ENCODE results near the gene ATP2A3. TPM values are rescaled to one million over a fixed set of nuclear protein-coding genes. Genes with fewer than 3 reads are reported as not detected.

ATP2A3 gene
- total and polyA plus RNA-seq, 2 experiments from 2014 or later, result 4.2 to 6.9 TPM

DNA sequence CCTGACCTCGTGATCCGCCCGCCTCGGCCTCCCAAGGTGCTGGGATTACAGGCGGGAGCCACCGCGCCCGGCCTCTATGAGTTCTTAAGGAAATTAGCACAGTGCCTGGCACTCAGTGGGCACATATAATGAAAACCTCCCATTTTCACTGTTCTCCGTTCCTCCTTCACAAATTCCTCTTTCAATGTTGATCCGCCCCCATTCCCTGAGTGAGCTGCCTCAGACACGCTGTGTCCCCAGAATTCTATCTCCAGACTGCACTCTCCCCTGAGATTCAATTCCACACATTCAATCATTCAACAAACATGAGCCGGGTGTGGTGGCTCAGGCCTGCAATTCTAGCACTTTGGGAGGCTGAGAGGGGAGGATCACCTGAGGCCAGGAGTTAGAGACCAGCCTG, 55.0 kb downstream of the ATP2A3 start:
- TF ChIP-seq, protein P1, sequence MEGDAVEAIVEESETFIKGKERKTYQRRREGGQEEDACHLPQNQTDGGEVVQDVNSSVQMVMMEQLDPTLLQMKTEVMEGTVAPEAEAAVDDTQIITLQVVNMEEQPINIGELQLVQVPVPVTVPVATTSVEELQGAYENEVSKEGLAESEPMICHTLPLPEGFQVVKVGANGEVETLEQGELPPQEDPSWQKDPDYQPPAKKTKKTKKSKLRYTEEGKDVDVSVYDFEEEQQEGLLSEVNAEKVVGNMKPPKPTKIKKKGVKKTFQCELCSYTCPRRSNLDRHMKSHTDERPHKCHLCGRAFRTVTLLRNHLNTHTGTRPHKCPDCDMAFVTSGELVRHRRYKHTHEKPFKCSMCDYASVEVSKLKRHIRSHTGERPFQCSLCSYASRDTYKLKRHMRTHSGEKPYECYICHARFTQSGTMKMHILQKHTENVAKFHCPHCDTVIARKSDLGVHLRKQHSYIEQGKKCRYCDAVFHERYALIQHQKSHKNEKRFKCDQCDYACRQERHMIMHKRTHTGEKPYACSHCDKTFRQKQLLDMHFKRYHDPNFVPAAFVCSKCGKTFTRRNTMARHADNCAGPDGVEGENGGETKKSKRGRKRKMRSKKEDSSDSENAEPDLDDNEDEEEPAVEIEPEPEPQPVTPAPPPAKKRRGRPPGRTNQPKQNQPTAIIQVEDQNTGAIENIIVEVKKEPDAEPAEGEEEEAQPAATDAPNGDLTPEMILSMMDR (IDR thresholded peaks at IDR 0.05; ENCODE audit: low read depth, low read length), result no peak
- no peaks in the 10 kb centered on the region for H3K27me3 ChIP-seq
- H3K4me3 ChIP-seq, result no peak overlapping the region
- H3K27ac ChIP-seq, result no peak overlapping the region
- H3K9me3 ChIP-seq (ENCODE audit: low read depth), result no peaks in the 10 kb centered on the region
- H3K4me1 ChIP-seq (ENCODE audit: low read depth), result peaks cover 1% of the 10 kb centered on the region
- no peaks in the 10 kb centered on the region for H3K36me3 ChIP-seq
- no peak for DNase-seq (ENCODE audit: low read depth in 1 of 2, low spot score in 1 of 2)

DNA sequence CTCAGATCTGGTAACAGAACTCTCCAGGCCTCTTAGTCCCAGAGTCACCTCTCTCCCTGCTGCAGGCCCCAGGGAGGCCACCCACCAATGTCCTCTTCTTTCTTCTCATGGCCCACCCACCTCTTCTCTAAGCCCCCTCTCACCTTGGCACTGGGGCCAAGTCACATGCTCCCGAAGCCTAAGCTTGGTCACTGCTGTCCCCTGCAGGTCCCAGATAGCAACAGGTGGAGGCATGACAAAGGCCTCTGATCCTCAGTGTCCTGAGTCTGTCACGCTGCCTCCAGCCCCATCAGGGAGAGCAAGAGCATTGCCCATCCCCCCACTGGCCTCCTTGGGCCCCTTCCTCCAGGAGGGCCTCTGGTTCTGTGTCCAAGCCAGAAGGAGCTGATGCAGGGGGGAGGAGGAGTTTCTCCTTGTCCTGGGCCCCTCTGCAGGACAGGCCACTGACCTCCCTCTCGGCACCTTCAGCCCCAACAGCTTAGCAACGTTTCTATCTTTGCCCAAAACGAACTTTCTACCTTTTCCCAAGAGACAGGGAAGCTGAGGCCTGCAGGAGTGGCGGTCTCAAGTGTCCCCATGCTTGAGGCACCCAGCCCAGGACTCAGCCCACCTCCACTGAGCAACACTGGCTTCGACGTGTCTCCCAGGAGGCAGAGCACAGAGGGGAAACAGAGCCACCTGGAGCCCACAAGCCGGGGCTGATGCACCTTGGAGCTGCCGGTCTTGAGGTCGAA, 56.6 kb downstream of the ATP2A3 start:
- peaks cover 15% of the 10 kb centered on the region for H3K4me1 ChIP-seq (ENCODE audit: low read depth)
- H3K36me3 ChIP-seq, result no peaks in the 10 kb centered on the region
- H3K27ac ChIP-seq, result no peak overlapping the region
- TF ChIP-seq, protein P1 (IDR thresholded peaks at IDR 0.05; ENCODE audit: low read depth, low read length), result no peak
- no peaks in the 10 kb centered on the region for H3K9me3 ChIP-seq (ENCODE audit: low read depth)
- no peak overlapping the region for H3K4me3 ChIP-seq
- no peaks in the 10 kb centered on the region for H3K27me3 ChIP-seq
- DNase-seq (ENCODE audit: low read depth in 1 of 2, low spot score in 1 of 2), result no peak

DNA sequence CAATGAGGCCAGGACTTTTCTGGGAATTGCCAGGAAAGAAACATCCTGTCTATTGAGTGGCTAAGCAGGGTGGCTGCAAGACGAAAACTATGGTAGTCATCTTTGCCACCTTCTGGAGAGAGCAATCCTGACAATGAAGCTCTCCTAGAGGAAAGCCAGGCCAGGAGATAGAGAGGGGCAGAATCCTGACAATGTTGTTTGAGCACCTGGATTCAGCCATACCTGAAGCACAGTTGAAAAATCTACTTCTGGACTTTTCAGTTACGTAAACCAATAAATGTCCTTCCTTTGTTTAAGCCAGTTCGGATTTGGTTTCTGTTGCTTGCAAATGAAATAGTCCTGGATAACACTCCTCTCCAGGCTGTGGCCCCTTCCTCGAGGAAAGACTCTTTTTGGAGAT, 57.4 kb downstream of the ATP2A3 start:
- Histone ChIP-seq H3K9me3 (ENCODE audit: low read depth) (no peaks in the 10 kb centered on the region), H3K27ac (no peak overlapping the region), H3K36me3 (no peaks in the 10 kb centered on the region), H3K4me1 (ENCODE audit: low read depth) (peaks cover 15% of the 10 kb centered on the region), H3K27me3 (no peaks in the 10 kb centered on the region), H3K4me3 (no peak overlapping the region)
- TF ChIP-seq, protein P1 (IDR thresholded peaks at IDR 0.05; ENCODE audit: low read depth, low read length), result no peak
- no peak for DNase-seq (ENCODE audit: low read depth in 1 of 2, low spot score in 1 of 2)

DNA sequence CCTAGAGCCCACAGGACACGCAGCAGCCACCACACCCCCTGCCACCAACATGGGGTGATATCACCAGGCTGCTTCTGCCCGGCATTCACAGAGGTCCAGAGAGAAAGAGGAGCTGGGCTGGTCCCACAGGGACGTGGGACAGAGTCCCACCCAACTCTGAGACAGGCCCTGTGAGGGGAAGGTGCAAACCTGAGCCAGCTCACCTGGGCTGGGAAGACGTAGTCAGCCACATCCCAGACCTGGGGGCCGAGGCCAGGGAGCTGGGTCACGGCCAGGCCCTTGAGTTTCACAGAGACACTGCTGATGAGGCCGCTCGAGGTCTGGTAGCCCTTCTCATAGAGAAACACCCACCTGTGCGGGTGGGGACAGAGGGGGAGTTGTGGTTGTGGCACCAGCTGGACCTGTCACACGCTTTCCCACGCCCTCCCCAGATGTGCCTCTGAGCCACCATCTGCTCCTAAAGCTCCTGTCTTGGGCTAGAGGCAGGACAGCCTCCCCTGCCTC, 59.2 kb downstream of the ATP2A3 start:
- H3K27me3 ChIP-seq, result no peaks in the 10 kb centered on the region
- peaks cover 20% of the 10 kb centered on the region for H3K4me1 ChIP-seq (ENCODE audit: low read depth)
- no peaks in the 10 kb centered on the region for H3K36me3 ChIP-seq
- H3K9me3 ChIP-seq (ENCODE audit: low read depth), result no peaks in the 10 kb centered on the region
- DNase-seq (ENCODE audit: low read depth in 1 of 2, low spot score in 1 of 2), result no peak
- H3K4me3 ChIP-seq, result no peak overlapping the region
- no peak overlapping the region for H3K27ac ChIP-seq
- TF ChIP-seq, protein P1 (IDR thresholded peaks at IDR 0.05; ENCODE audit: low read depth, low read length), result no peak

DNA sequence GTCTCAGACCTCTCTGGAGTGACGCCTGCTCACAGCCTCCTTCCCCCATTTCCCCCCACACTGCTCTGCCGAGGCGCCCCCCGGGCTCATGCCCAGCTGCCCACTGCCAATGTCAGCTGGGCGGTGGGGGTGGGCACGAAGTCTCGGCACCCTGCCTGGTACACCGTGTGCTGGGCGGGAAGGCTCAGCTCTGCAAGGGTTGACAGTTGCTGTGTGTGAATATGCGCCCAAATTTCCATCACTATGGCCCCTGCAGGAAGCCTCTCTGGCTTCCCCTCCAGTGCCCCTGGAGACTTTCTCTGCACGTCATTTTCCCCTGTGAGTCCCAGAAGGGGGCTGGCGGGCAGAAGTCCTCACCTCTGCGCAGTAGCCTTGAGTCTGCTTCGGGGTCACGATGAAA, 59.7 kb downstream of the ATP2A3 start:
- Histone ChIP-seq H3K4me1 (ENCODE audit: low read depth) (peaks cover 20% of the 10 kb centered on the region), H3K36me3 (no peaks in the 10 kb centered on the region), H3K9me3 (ENCODE audit: low read depth) (no peaks in the 10 kb centered on the region), H3K27ac (no peak overlapping the region), H3K4me3 (no peak overlapping the region), H3K27me3 (no peaks in the 10 kb centered on the region)
- DNase-seq (ENCODE audit: low read depth in 1 of 2, low spot score in 1 of 2), result no peak
- TF ChIP-seq, protein P1 (IDR thresholded peaks at IDR 0.05; ENCODE audit: low read depth, low read length), result no peak
